HG02885 (cell line): ENCODE results near the gene GPR17.

ENCODE experiments used
- ATAC-seq: cut with Tn5 transposase; IDR thresholded peaks from one replicate; pipeline ENCODE4 v1.9.1; 2021; ENCODE audit warnings: mild to moderate bottlenecking; ENCODE audit not compliant: unreplicated experiment, poor library complexity

The GPR17 gene

DNA sequence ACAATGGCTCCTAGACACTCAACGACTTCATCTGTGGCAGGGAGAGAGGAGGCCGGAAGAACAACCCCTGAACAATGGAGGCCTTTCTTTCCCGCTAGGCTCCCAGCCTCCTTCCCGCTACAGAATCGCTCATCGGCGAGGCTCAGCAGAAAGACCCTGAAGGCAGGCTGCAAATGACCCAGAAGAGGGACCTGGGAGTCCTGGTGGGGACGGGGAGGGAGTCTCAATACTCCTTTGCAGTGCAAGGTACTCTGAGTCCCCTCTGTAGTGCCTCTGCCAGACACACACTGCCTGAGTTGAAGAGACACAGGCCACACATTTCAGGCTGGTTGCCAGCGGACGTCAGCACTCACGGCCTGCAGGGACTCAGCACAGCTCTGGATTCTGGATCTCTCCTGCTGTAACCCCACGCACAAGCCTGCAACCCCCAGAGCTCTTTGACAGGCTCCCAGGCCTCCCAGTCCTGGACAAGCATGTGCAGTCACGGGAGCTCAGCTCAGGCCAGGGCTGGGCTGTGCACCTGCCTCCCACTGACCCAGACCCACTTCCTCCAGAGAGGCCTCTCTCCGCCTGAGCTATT is 6.1 kb downstream of the GPR17 start:
- no peak for ATAC-seq

GRCh38 chr2:127652786-127653357 is 6.9 kb downstream of the GPR17 start:
- no peak for ATAC-seq

GRCh38 chr2:127653421-127654083 is 7.6 kb downstream of the GPR17 start:
- no peak for ATAC-seq

DNA sequence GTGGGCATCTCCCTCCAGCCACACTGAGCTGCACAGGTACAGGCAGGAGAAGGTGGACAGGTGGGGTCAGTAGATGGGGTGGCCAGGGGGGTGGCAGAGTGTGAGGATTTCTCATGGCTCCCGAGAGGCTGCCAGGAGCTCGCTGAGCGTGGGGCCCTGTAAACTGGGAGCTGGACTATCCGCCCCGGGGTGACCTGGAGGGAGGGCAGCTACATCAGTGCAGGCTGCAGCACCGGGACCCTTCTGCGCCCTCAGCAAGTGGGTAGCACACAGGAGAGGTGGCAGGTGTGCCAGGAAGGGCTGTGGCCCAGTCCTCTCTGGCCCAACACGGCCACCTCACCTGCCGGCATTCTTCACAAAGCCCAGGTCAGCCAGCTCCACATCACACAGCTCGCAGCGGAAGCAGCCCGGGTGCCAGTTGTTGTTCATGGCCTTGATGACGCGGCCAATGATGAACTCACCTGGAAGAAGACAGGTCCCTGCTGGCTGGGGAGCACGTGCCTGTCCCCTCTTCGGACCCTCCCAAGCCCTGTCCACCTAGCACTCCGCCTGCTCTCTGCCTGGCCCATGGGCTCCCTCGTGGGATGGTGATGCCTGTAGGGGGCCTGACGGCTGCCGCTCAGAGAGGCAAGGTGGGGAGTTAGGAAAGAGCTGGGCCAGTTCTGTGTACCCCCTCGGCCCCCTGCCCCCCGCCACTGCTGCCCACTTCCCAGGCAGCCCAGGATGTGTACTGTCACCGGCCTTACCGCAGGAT is 8.3 kb downstream of the GPR17 start:
- ATAC-seq: no peak

DNA sequence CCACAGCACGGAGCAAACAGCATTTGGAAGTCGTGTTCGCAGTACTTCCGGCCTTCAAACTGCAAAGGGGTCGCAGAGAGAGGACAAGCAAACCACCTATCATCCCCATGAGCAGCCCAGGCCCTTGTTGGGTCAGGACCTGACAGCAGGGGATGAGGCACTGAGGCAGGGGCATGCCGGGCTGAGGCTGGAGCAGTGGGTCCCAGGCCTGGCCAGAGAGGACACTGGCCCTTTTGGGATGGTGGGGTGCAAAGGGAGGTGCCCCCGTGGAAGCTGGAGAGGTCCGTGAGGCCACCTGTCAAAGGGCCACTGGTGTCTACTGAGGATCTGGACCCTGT is 8.9 kb downstream of the GPR17 start:
- no peak for ATAC-seq

DNA sequence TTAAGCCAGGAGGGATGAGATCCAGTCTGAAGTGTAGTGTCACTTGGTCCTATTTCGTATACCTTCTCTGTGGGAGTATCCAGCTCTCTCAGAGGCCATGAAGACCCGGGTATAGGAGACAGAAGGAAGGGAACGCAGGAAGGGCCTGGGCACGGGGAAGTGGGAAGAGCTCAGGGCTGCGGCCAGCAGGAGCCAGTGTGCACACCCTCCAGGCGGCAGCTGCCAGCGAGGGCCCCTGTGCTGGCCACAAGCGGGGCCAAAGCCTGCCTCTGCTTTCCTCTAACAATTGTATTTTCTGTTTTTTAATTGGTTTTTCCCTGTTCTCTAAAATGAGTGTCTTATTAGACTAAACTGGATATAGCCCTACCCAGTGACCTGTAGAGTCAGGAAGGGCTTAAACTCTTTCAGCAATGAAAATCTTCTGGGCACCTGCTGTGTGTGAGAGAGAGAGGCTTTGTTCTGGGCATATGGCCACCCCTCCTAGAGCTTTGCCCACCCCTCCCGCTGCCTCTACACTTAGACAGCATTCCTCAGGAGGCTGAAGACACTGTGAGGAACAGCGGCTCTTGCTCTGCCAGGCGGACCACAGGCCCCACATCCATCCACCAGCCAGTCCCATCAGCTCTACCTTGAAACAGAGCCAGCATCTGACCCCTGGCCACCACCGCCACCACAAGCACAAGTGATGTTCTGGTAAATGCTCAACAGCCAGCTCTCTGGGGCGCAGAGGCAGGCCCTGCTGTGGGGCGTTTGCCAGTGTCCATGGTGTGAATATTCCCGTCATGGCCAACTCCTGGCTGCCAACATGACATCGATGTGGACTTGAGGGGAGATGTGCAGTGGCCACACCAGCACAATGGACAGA is 9.5 kb downstream of the GPR17 start:
- no peak for ATAC-seq

GRCh38 chr2:127656569-127657231 is 10.7 kb downstream of the GPR17 start:
- no peak for ATAC-seq

DNA sequence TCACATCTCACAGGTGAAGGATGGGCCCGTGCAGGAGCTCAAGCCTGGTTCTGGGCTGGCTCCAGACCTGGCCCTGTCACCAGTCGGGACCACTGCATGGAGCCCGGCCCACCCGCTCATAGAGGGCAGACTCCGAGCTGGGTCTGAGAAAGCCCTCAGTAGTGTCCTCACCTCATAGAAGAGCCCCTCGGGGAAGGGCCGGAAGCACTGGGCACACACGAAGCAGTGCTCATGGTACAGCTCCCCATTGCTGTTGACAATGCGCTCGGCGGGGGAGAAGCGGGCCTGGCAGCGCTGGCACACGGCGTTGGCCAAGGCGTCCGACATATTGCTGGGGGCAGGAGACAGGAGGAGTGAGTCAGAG is 11.3 kb downstream of the GPR17 start:
- ATAC-seq: no peak

DNA sequence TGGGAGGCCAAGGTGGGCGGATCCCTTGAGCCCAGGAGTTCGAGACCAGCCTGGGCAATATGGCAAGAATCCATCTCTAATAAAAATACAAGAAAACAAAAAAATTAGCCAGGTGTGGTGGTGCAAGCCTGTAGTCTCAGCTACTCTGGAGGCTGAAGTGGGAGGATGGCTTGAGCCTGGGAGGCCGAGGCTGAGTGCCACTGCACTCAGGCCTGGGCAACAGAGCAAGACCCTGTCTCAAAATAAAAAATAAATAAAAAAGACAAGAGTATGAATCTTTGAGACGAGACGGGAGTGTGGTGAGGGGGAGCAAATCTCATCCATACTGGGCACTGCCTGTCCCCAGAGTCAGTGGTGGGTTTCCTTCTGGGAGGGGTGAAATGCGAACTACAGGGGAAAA is 12.2 kb downstream of the GPR17 start:
- no peak for ATAC-seq

DNA sequence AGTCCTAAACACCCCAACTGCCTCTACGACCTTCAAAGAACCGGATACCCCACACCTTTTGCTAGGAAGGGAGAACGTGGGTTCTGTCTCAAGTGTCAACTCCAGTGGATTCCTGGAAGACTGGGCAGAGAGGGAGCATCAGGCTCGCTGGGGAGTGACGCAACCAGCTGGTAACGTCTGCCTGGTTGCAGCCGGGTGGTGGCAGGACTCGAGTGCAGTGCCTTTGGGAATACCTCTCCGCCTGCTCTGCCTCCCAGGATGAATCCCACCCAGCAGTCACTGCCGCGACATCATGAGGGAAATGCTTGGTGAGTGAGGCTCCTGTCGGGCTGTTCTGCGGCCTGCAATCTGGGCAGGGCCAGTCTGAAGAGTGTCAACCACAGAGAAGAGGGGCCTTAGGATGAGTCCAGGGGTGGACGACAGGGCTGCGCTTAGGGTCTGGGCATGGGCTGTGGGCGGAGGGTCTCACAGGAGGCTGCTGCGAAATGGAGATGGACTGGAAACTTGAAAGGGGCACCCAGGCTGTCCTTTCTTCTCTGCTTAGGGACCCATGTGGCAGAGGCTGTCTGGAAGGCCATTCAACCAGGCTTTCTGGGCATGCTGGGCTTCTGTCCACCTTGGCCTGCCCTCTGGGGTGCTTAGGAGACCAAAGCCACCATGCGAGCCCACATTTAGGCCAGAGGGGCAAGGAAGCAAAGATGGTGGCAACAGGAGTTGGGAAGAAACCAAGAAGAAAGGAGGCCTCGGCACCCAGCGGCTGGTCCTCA is 12.9 kb downstream of the GPR17 start:
- ATAC-seq: no peak

DNA sequence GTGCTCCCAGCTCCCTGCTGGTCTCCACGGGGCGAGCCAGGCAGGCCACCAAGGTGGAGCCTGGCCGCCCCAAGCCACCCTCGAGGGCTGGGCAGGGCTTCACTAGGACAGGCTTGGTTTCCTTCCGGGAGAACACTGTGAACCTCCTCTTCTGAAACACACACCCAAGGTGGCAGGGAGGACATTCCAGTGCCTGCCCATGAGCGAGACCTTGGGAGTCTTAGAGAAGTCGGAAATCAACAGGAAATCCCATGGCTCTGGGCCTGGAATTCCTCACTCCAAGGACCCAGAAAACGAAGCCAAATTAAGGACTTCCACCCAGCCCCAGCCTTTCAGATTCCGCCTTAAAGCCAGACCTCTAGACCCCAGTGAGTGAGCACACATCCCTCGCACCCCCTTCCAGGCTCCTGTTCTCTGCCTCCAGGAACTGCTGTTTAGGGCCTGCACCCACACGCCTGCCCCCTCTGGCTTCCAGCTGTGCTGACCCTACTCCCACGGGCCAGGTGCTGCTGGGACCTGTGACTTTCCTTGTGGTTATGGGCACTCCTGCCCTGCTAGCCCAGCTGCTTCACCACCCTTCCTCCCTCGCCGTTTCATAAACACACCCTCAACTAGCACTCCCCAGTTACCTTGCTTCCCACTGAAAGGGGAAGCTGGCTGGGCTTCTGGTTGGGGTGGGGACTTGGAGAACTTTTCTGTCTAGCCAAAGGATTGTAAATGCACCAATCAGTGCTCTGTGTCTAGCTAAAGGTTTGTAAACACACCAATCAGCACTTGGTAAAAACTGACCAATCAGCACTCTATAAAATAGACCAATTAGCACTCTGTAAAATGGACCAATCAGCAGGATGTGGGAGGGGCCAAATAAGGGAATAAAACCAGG is 13.7 kb downstream of the GPR17 start:
- ATAC-seq: no peak

DNA sequence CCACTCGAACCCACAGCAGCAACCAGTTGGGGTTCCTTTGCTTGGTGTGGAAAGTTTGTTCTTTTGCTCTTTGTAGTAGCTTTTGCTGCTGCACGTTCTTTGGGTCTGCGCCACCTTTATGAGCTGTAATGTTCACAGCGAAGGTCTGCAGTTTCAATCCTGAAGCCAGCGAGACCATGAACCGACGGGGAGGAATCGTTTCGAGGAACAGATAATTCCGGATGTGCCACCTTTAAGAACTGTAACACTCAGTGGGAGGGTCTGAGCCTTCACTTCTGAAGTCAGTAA is 14.3 kb downstream of the GPR17 start:
- ATAC-seq: no peak

DNA sequence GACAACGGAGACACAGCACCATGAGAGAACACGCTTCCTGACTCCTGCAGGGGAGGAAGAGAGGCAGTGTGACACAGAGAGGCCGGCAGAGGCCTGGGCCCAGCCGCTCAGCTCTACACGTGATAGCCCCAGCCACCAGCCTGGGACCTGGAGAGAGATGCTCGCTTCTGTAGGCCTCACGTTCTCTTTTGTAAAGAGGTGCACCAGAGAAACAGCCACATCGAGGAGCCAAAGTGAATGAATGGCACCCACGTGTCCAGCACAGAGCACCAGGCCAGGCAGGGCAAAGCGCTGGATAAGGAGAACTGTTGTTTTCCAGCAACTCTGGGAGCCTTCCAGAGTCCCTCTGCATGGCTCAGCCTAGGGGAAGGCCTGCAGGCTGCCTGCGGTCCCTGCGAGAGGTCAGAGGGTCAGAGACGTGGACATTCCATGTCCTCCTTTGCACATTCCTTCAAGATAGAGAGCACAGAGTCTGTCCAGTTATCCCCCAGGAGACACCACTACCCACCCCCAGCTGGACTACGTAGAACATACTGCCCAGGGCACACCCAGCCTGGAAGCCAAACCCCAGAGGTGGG is 15.2 kb downstream of the GPR17 start:
- no peak for ATAC-seq

DNA sequence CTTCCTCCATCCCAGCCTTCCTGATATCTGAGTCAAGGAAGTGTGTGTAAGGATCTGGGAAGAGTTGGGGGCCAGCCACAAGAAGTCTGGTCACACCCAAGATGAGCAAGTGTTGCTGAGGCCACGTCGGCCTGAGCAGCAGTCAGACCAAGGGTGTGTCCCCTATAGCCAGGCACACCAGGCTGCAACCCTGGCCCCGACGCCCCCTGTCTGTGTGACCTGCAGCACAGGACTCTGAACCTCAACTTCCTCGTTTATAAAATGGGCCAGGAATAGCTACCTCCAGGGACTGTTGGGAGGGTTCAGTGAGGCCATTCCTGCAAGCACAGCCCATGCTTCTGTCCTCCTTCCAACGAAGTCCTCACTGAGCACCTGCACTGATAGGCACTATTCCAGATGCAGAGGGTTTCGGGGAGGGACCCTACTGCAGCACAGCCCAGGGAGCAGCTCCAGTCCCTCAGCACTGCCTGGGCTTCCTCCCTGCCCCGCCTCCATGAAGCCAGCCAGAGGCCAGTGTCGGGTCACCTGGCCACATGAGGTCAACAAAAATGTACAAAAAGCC is 16.1 kb downstream of the GPR17 start:
- ATAC-seq: no peak

DNA sequence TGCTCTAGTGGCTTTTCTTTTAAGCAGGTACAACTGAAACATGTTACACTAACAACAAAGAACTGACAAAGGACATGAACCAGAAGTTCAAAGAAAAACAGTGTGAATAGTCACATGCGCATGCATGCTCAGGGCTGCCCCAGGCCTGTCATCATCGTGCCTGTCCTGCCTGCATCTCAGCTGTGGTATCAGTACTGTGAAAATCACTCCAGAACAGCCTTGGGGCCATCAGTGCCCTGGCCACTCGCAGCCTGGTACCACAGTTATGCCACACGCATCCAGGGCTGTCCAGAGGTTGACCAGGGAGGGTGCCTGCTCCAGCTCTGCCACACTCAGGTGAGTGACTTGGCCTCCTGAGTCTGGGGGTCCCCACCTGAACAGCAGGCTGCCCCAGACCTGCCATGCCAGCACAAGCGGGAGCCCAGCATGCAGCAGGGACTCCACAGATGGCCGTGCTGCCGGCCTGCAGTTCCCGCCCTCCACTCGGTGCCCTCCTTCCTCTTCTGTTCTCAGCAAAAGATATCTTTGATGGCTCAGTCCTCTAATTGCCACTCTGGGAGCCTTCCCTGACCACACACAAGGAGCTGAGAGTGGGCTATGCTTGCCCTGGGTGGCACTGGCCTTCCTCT is 17.1 kb downstream of the GPR17 start:
- no peak for ATAC-seq

DNA sequence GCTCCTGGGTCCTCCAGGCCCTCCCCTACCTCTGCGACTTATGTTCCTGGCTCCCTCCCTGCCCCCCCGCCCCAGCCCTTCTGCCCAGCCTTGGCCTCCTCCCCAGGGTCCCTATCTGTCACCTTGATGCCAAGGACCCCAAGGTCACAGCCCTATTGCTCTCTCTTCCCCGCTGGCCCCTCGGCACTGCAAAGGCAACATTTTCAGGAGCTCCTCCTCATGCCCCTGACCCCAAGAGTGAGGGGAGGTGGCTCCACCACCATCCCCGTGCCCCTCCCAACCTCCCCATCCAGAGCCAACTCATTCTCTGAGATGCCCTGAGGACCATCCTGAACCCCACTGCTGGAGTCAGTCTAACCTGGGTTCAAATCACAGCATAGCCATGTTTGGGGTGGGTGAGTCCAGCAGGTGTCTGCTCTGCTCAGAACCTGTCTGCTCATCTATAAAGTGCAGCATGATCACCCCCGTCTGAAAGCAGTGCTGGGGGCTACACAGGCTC is 17.7 kb downstream of the GPR17 start:
- ATAC-seq: no peak

GRCh38 chr2:127664065-127664894 is 18.3 kb downstream of the GPR17 start:
- ATAC-seq: no peak
